Activated gamma-delta T cell treated with Interleukin-2 at 50 U/mL for 16 hours (primary cell): ENCODE results near the gene DEPDC5.

ENCODE experiments used
- DNase-seq: peaks from one replicate; pipeline ENCODE4 v3.0.0-alpha.2; 2020

Gene DEPDC5

GRCh38 chr22:31929167-31929930 is 175.5 kb downstream of the DEPDC5 start:
- no peak for DNase-seq

DNA sequence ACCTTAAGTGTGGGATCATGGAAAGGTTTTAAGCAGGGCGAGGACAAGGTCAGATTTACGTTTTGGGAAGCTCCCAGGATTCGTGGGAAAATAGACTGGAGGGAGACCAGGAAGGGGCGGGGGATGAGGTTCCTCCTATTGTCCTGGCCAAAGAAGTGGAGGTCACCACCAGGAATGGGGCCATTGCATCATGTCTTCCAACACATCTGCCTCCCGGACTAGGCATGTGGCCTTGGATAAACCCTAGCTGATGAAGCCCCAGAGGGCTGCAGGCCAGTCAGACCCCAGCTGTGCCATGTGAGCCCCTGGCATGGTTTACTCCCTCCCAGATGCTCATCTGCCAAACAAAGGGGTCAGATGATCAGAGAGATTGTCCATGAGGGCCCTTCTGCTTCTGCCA is 179.0 kb downstream of the DEPDC5 start:
- DNase-seq, result no peak

DNA sequence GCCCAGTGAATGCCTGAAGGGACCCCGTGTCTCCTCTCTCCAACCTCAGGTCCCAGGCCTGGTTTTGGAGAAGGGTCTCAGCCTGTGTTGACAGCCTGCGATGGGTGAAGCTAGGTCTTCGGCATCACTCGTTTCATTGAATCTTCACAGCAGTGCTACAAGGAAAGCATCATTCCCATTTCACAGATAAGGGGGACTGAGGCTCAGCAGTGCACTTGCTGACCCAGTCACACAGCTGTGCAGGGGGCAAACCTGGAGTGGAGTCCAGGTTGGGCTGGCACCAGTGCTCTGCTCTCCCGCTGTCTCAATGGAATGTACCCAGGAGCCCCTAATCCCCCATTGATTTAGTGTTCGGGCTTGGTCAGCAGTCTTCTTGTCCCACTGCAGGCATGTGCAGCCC is 179.6 kb downstream of the DEPDC5 start:
- no peak for DNase-seq

DNA sequence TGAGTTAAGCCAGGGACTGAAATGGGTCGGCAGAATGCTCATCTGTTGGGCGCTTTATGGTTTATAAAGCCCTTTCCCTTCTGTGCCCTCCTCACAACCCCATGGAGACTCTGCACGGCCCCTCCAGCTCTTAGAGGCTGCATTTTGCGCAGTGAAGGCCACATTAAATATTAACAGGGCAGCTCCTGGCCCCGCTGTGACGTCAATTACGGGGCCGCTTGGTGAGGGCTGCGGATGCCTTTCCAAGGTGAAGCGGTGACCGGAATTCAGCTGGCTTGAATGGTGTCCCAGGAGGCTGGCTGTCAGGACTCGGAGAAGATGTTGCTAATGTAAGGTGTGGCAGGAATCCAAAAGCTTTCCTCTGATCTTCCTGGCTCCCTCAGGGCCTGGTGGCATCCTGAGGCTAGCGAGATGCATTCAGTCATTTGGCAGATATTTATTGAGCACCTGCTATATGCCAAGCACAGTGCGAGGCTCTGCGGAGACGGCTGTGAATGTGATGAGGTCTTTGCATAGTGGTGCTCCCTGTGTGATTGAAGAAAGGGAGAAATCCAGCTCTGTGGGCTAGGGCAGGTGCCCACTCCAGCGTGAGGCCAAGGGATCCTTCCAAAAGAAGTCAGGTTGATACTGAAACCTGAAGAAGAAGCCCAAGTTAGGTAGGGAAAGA is 180.1 kb downstream of the DEPDC5 start:
- no peak for DNase-seq

- DNase-seq, result no peak
Measured at GRCh38 chr22:31935961-31936635, 182.3 kb downstream of the DEPDC5 start.

- no peak for DNase-seq
Measured at GRCh38 chr22:31937341-31937740, 183.5 kb downstream of the DEPDC5 start.

DNA sequence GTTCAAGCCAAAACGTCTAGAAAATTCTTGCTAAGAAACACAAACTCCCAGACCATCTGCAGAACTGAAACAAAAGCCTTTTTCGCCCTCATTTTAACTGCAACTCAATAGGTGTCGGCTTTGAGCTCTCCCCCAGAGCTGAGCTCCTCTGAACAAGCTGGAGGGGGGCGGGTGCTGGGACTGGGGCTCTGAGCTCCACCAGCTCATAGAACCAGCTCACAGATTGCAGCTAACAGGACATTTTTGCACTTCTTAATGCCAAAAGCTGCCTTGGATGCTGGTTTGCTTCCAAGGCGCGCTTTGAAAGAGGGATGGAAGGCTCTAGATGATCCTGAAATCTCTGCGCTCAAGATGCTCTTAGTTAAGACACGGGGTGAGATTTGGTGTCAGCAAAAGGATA is 184.5 kb downstream of the DEPDC5 start:
- DNase-seq, result no peak

DNA sequence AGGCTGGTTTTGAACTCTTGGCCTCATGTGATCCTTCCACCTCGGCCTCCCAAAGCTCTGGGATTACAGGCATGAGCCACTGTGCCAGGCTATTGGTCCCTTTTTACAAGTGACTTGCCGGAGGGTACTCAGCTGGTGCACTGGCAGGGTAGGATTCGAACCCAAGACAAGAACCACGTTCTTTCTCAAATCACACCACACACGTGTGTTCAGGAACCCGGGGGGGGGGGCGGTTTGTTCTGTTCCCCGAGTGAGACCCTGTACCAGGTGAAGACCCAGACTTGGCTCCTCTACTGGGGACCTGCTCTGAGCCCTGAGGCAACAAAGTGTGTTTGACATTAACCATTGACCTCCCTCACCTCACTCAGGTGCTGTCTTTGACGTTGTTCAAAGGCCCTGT is 186.7 kb downstream of the DEPDC5 start:
- no peak for DNase-seq

DNA sequence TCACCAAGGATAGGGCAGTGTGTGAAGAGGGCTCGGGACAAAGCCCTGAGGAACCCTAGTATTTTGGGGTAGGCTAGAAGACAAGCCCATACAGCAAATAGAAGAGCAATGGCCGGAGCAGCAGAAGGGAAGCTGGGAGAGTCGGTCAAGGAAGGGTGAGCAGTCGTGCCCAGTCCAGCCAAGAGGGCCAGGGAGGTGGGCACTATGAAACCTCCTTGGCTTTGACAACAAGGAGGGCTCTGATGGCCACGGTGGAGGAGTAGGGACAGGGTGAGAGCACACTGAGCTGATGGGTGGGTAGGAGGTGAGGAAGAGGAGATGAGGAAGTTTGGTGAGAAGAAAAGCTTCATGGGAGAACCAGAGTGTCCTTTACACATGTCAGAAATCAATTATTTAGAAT is 188.3 kb downstream of the DEPDC5 start:
- DNase-seq, result no peak

DNA sequence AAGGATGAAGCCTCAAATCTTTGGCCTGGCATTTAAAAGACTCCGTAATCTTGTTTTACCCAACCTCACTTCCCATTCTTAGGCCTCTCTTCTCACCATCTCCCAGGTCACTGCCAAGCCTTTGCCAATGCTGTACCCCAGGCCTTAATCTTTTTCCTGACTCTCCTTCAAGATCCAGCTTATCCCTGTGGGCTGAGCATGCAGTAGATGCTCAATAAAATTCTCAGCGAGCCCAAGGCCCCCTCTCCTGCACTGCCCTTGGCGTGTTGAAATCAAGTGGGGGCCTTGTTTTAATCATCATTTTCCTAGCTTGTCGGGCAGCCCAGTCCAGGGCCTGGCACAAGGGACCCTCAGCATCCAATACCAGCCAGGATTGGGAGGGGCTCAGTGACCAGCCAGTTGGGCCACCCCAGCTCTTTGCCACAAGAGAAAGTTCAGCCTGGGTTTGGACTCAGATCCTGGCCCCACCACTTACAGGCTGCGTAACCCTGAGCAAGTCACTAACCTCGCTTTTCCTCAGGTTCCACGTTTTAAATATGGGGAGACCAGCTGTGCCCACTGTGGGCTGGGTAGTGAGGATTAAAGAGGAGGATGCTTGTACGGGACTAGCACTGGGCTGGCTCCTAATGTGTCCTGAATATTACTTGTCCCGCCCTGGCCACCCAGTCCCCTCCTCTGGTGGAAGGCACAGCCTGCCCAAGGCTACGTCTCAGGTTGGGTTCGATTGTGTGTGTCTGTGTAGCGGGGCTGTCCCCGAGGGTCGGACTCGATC is 189.6 kb downstream of the DEPDC5 start:
- no peak for DNase-seq

GRCh38 chr22:31943978-31944699 is 190.3 kb downstream of the DEPDC5 start, which contains the start of gene YWHAH:
TSS of gene YWHAH (plus strand) at chr22:31944535. CDS start at chr22:31944734, 199 bp downstream.
- peak; percentile 83 for DNase-seq

DNA sequence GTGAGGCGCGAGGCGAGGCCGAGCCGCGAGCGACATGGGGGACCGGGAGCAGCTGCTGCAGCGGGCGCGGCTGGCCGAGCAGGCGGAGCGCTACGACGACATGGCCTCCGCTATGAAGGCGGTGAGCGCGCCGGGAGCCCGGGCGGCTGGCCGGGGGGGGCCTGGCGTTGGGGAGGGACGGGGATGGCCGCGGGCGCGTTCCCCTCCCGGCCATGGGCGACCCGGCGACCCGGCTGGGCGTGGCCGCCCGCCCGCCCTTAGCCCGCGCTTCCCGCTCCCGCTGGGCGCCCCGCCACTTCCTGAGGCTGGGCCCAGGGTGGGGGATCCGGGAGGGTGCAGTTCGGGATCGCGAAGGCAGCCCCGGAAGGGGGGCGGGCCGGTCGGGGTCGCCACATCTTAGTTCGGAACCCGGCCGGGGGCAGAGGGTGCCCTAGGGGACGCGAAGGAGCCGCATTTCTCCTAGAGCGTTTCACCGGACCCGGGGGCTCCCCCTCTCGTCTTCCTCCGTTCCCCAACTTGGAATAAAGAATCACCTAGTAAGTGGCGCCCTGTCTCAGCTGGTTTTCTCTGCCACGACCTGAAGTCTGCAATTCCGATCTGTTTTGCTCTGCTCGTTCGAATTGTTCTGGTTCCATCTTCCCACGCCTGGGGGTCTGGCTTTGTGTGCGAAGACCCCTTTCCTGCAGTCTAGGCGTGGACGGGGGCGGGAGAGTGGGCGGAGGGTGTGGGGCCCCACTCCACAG is 191.1 kb downstream of the DEPDC5 start:
- peak; percentile 29 for DNase-seq

DNA sequence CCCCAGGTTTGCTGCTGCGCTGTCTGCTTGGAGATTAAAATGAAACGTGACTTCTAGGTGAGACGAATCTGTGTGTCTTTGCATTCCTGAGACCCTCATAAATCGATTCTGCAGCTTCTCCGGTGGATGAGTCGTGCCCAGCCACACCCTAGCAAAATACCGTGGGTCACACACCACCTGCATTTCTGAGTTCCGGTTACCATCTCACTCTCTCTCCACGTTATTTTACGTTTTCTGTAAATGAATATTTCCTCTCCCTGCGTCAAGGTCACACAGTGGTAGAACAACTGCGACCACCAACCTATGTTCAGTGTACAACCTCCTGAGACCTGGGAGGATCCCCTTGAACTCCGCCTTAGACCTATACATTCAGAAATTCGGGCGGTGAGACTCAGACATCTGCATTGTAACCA is 191.6 kb downstream of the DEPDC5 start:
- DNase-seq, result no peak

DNA sequence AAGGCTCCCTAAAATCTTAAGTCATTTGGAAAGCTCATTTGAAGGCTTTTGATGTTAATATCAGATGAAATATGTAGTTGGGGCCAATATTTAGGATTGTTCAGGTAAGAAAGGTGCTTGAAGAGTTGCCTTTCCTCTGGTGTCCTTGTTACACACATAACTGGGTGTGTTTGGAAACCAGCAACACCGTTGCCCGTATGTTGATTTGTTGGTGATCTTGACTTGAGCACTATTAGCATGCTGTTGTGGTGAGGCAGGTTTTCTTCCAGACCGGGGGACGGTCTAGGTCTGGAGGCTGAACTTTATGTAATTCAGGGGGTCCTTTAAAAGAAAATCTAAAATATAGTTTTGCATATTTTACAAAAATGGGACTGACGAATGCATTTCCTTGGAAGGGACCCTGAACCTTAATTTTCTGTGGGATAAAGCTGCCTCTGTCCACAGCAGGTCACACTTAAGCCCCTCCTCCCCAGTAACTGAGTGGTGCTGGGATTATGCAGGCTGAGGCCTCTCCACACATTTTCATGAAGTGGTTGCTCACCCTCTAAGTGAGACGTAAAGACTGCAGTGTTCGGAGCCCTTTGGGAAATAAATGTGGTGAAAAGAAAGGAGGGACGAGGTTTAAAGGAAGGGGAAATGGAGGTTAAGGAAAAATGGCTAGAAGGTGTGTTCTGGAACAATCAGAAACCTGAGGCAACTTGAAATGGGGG is 192.3 kb downstream of the DEPDC5 start:
- DNase-seq, result no peak

DNA sequence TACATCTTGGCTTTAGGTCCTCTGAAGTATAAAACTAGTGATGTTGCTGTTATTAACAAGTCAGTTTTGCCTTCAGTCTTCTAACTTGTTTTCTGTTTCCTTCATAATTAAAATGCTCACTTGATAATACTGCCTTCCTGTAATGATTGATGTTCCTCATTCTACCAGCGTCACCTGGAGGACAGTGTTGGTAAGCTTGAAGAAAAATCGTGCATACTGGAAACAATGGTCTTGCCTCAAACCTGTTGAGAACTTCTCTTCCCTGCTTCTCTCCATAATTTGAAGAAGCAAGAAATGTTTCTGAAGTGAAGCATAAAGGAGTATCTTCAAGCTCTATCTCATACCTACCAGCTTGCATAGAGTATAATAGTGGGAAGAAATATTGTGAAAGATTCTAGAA is 193.5 kb downstream of the DEPDC5 start:
- peak; percentile 37 for DNase-seq

- DNase-seq, result no peak
Measured at GRCh38 chr22:31948002-31948401, 194.2 kb downstream of the DEPDC5 start.

DNA sequence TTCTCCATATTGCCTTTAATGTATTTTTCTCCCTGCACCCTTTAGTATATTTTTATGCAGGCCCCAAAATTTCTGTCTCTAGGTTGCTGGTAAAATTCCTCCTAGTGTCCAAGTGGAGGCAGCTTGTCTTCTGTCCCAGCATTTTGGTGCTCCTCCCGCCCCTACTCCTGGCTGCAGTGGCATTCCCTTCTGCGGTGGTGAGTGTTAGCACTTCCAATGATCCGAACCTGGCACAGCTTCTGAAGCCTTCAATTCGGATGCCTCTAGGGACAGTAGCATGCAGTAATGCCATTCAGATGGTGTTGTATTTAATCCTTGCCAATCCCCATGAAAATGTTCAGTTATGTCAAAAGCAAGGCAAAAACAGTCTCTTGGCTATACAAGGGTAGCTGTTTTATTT is 196.4 kb downstream of the DEPDC5 start:
- DNase-seq, result no peak

DNA sequence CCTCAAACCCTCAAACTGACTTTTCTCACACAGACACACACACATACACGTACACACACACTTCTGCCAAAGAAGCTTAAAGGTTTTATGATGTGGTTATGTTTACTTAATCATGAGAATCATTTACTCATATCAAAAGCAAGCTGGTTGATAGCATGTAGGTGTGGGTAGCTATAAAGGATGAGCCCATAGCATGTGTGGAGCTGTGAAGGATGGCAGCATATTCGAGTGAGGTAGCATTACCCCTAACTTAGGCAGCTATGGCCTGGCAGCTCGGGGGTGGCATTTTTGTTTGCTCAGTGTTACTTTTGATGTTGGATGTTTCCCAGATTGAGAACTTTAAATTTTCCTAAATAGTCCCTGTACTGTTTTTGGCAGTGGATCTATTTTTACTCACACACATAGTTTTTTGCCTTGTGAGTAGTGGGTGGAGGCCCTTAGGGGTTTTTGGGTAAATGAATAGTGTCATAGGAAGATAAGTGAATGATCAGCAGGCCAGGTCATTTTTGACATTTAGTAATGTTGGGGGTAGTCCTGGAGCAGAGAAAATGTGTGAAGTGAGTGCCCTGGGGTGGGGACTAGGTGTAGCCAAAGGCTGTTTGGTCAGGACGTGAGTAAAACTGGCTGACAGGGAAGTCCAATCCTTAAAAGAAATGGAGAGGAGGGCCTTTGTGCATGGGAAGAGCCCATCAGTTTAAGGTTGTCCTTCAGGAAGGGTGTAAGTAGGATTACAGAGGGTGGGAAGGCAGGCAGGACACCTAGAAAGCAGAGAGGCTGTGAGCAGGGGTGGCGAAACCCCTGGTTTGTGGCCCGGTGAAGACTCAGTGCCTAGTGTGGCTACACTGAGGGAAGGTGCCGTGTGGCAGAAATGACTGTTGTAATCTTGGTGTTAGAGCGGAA is 197.6 kb downstream of the DEPDC5 start:
- no peak for DNase-seq

- no peak for DNase-seq
Measured at GRCh38 chr22:31952094-31952401, 198.2 kb downstream of the DEPDC5 start.

DNA sequence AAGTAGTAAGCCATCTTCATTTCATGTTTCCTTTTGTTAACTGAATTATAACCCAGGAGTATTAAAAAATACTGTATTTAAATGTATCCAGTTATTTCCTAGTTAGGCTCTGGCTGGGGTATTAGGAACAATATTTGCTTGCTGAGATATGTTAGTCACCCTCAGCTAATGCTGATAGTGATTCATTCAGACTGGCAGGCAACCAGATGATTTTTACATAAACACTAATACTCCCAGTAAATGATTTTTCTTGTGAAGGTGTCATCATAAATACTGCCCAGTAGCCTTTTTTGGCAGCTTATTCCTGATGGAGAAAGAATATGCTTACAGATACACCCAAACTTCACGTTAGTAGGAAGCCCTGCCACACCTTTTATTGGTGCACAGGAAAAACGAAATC is 198.7 kb downstream of the DEPDC5 start:
- no peak for DNase-seq
